Cerebellar nuclear complex (tissue), 1 donor: ENCODE measurements around the gene ACE.

Source experiments
- DNase-seq, 2 experiments: peaks; one replicate each; lab custom pipeline; 2025; lab: John Stamatoyannopoulos, UW

ACE gene

DNA sequence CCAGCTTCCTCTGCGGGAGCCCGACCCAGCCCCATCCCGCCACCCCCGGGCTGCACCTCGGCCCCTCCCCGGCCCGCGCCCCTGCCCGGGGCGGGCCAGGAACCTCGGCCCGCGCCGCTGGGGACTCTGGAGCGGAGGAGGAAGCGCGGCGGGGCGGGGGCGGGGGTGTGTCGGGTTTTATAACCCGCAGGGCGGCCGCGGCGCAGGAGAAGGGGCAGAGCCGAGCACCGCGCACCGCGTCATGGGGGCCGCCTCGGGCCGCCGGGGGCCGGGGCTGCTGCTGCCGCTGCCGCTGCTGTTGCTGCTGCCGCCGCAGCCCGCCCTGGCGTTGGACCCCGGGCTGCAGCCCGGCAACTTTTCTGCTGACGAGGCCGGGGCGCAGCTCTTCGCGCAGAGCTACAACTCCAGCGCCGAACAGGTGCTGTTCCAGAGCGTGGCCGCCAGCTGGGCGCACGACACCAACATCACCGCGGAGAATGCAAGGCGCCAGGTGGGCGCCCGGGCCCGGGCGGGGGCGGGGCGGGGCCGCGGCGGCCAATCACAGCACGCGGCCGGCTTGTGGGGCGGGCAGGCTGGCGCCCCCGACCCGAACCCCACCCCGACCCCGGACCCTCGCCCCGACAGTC is at the start of gene ACE:
TSS of gene ACE (plus strand) at position 208 of the 626 bp plus-strand sequence. CDS start at position 242, 34 bp downstream.
- DNase-seq: no peak

DNA sequence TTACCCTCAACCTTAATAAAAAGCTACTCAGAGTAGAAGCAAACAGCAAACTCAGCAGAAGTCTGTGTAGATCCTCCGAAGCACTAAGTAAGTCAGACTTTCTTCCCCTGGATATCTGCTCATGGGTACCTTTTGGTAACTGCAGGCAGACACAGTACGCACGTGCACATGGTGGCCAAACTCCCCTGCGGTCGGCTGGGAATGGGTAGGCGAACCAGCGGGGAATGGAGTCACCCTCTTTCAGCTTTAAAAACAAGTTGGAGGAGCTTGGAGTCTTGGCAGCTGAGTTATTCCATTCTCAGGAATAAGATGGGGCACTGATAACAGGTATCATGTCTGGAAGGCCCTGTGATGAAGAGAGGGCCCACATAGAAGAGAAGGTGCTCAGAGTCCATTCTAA is 47.1 kb upstream of the ACE start:
- DNase-seq: no peak

- DNase-seq: no peak
Observed at GRCh38 chr17:63430223-63430622, 46.6 kb upstream of the ACE start.

DNA sequence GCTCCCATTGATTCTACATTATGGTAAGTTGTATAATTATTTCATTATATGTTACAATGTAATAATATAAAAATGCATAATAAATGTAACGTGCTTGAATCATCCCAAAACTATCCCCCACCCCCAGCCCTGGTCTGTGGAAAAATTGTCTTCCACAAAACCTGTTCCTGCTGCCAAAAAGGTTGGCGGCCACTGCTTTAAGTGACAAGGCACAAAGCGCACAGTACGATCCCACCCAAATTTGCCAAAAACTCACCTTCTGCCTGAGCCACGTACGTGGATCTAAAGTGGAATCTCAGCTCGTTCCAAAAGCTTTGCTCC is 45.3 kb upstream of the ACE start:
- no peak for DNase-seq

GRCh38 chr17:63431939-63432804 is 44.7 kb upstream of the ACE start:
- DNase-seq: no peak

DNA sequence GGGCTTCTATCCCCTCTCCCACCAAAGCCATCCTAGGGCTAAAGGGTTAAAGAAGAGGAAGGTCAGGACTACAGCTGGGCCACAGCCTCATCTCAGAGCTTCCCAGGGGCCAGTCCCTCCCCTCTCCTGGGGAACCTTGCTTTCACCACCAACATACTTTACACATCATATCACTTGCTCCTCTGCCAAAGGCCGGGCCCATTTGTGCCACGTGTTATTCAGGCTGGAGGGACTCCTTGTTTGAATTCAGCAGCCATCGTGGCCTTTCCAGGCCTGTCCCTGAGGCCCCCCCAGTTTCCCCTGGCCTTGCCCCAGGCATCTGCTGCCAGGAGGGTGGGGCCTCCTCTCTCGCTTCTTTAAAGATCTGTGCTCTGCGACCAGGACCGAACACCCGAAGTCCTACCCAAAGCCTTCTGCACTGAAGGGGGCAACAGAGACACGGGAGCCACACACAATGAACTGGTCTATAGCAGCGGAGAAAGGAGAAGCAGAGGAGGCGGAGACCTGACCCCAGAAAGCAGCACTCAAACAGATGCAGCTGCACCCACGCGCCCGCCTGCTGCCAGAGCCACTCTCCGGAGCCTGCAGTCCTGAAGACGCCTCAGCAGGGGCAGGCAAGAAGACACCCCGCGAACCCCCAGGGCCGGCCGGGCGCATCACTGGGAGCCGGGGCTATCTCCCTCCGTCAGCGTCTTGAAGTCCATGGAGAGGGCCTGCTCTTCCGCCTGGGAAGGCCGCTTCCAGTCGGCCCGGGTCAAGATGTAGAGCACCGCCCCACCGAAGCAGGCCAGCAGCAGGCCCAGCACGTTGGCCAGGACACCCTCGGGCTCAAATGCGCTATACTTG is 42.9 kb upstream of the ACE start:
- DNase-seq: no peak

- DNase-seq: no peak
Observed at GRCh38 chr17:63434951-63435571, 41.8 kb upstream of the ACE start.

DNA sequence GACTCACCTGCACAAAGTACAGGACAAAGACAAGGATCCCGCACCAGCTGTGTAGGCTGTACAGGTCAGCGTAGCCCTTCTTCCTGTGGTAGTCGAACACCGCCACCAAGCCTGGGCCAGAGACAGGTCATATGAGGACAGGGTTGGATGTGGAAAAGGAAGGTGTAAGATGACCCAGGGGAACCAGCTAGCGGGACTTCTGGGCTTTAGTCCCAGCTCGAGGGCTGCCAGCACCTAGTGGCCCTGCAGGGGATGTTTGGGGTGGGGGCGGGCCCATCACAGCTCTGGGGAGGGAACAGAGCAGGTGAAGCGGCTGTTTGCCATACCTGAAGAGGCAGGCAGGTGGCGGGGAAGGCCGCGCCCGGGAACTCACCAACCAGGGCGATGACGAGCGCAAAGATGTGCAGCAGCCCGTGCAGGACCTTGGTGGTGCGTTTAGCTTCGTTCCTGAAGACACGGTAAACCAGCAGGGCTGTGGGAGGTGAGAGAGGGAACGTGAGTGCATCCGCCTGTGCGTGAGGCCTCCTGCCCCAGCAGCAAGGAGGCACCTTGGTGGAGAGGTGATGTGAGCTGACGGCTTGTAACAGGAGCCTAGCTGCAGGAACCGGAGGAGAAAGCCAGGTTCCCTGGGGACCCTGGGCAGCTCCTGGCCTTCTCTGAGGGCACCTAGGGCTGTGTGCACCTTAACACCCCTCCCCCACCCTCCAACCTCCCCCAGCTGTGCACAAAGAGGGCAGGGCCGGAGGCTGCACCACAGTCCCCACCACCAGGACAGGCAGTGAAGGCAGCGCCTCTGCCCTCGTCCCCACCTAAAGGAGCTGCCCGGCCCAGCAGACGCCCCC is 41.0 kb upstream of the ACE start:
- DNase-seq: no peak

DNA sequence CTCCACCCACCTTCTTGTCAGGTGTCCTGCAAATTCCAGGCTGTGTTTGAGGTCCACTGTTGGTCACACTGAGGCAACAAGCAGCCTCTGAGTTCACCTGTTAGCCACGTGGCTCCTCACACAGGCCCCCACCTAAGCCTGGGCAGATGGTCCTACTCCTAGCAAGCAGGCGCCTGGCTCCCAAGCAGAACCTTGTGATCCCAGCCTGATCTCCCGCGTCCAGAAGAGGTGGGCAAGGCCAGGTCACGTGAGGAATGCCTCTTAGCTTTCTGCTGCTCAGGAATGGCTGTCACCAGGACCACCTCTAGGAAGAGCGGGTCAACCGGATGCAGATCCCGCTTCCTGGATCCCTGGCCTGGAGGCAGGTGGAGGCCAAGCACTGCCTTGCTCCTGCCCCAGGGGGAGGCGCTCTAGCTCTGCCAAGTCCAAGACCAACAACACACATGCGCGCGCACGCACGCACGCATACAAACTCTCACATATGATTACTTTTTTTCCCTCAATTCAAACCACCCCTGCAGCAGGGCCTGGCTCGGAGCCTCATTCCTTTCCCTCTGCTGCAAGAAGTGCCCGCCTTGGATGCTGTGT is 40.2 kb upstream of the ACE start:
- no peak for DNase-seq

DNA sequence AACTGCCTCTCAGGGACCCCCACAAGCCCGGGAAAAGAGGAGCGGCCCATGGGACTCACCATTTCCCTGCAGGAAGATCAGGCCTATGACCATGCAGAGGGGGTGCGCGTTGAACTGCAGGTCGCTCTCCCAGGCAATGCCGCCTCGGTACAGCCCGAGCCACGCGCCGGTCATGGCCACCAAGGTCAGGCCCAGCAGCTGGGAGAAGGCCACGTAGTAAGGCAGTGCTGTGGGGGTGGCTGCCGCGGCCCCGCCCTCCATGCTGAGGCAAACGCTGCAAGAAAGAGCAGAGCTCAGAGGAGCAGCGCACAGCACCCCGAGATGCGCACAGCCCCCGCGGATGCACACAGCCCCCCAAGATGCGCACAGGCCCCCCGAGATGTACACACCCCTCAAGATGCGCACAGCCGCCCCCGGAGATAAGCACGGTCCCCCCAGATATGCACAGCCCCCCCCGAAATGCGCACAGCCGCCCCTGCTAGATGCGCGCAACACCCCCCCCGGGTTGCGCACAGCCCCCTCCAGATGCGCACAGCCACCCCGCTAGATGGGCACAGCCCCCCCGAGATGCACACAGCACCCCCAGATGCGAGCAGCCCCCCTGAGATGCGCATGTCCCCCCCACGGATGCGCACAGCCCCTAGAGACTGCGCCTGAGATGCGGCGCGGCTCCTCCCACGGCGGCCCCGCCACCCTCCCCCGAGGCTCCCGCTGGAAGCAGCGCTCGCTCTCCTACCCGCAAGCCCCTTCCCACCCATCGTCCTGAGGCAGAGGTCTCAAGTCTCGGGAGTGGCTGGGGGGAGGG is 39.4 kb upstream of the ACE start:
- no peak for DNase-seq

DNA sequence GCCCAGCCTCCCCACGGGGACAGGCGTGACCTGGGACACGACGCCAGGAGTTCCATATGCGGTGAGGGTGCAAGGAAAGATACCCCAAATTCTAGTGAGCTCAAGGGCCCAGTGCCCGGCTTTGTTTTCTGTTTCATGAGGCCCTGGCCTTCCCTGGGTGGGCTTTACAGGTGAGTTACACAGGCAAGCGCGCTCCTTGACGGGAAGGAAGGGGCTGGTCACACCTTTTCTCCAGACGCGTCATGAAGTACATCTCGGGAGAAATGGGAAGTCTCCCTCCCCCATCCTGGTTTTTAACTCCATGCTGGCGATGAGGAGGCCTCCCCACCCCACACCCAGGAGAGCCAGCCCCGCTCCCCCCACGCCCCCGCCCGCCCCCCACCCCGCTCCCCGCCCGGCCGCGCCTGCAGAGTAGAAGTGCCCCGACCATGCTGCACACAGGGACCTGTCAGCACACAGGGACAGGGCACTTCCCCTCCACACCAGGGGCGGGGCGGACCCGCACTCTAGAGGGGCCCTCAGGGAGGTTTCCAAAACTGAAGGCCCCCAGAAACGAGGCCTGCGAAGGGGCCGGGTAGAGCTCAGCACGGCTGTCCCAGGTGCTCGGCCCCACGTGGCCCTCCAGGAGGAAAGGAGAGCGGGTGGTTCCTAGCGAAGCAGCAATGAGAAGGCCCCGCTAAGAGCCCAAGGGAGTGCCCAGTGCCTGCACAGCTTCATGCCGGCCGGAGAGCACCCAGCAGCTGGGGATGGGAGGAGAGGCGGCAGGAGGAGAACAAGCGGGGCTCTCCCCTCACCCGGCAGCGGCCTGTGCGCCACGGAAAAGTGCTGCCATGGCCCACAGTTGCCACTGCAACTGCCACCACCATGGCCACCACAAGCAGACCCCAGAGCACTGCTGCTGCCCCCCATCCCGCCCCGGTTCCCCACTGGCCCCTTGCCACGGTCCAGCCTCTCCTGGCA is 38.5 kb upstream of the ACE start:
- DNase-seq: no peak

GRCh38 chr17:63439687-63440086 is 37.2 kb upstream of the ACE start:
- no peak for DNase-seq

DNA sequence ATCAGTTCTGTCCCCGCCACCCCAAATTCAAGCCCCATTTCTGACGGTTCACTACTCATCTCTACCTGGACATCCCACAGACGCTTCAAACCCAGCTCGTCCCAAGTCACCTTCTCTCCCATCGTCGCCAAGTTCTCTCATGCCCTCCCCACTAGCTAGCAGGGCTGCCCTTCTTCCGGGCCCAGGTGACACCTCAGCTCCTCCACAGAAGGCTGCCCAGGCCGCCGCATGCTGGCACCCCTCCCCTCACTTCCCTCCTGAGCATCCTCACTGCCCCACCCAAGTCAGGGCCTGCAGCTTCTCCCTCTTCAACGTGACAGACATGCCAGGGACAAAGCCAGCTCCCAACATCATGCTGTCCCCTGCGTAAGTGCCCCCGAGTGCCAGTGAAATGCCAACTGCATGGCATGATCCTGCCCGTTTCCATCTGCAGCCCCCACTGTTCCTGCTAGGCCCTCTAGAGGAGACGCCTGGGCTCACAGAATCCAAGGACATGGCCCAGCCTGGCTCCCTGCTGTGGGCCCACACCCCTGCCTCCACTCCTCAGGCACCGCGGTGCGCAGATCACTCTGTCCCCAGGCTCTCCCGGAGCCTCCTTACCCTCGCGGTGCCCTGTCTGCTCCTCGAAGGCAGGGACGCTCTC is 36.6 kb upstream of the ACE start:
- no peak for DNase-seq

- DNase-seq: no peak
Observed at GRCh38 chr17:63440770-63441335, 36.0 kb upstream of the ACE start.

DNA sequence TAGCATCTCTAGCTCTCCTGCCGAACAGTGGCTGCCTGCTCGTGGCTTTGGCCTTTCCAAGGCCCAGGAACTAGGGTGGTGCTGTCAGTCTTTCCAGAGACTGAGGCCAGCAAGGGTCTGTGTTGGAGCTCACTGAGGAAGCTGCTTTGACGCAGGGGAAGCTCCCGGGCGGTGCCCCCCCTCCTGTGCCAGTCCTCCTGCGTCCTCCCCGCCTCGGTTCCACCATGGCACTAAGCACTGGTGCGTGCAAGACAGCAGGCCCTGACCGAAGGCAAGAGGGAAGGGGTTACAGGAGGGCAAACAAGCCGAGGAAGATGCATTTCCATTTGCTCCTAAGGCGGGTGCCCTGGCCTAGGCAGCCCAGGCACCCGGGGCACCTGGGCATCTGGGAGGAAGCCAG is 35.2 kb upstream of the ACE start:
- DNase-seq: no peak

DNA sequence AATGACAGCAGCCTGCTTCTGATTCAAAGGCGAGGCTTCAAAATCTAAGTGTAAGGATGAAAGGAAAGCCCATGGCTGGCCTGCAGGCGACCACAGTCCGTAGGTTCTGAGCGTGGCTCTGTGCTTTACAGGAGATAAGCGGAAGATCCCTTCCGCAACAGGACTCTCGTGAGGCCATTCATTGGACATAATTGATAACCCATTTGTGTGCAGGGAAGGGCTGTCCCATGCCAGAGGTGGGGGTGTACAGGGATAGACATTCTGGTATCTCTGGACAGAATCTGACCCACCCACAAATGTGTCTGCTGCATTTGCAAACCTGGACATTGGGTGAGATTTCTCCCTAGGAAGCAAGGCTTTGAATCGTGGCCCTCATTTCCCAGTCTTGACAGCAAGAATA is 34.8 kb upstream of the ACE start:
- DNase-seq: no peak

DNA sequence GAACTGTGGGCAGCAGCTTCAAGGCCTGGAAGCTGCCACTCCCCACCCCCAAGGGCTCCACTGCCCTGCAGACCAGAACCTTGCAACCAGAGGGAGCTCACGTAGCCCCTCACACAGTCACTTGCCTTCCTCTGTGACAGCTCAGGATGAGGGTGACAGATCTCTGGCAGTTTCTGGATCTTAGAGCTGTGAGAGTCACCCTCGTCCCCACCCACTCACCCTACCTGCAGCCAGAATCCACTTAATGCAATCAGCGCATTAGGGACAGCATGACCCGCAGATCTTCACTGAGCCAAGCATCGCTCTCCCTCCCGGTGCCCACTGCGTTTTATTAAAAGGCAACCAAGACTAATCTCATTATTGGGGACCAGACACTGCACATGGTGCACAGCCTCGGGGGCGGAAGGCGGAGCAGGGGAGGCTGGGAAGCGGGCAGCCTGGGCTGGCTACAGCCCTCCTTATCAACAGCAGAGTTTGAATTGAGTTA is 34.3 kb upstream of the ACE start:
- no peak for DNase-seq

- no peak for DNase-seq
Observed at GRCh38 chr17:63443053-63443452, 33.8 kb upstream of the ACE start.
